GM19438 (cell line): ENCODE results near the gene SMOC2.
"Not testable (repeated sequence)": the region's sequence is repeated elsewhere in the genome, so short reads cannot be mapped to it uniquely, and the experiment has no call there.

Source experiments
- ATAC-seq: cut with Tn5 transposase; IDR thresholded peaks from one replicate; pipeline ENCODE4 v1.9.1; 2021; ENCODE audit warnings: low read depth; ENCODE audit not compliant: unreplicated experiment

SMOC2 gene

GRCh38 chr6:168536196-168536595 lies 95.2 kb downstream of the SMOC2 start:
- ATAC-seq, result no peak

GRCh38 chr6:168536665-168537539 lies 95.9 kb downstream of the SMOC2 start:
- ATAC-seq, result no peak

GRCh38 chr6:168537540-168537884 lies 96.5 kb downstream of the SMOC2 start:
- ATAC-seq, result no peak

- ATAC-seq, result not testable (repeated sequence)
Measured at GRCh38 chr6:168538188-168538891, 97.4 kb downstream of the SMOC2 start.

GRCh38 chr6:168538892-168539811 lies 98.2 kb downstream of the SMOC2 start:
- no peak for ATAC-seq

- ATAC-seq, result no peak
Measured at GRCh38 chr6:168540713-168541291, 99.8 kb downstream of the SMOC2 start.

- no peak for ATAC-seq
Measured at GRCh38 chr6:168541307-168541706, 100.3 kb downstream of the SMOC2 start.

- no peak for ATAC-seq
Measured at GRCh38 chr6:168542301-168542700, 101.3 kb downstream of the SMOC2 start.

GRCh38 chr6:168545428-168545827 lies 104.4 kb downstream of the SMOC2 start:
- ATAC-seq, result no peak

GRCh38 chr6:168546151-168546550 lies 105.2 kb downstream of the SMOC2 start:
- ATAC-seq, result no peak

- no peak for ATAC-seq
Measured at GRCh38 chr6:168546730-168547129, 105.7 kb downstream of the SMOC2 start.

GRCh38 chr6:168550326-168550725 lies 109.3 kb downstream of the SMOC2 start:
- ATAC-seq, result no peak

- no peak for ATAC-seq
Measured at GRCh38 chr6:168554472-168554871, 113.5 kb downstream of the SMOC2 start.

- ATAC-seq, result no peak
Measured at GRCh38 chr6:168554898-168555617, 114.1 kb downstream of the SMOC2 start.

GRCh38 chr6:168555618-168556273 lies 114.8 kb downstream of the SMOC2 start:
- ATAC-seq, result no peak

- ATAC-seq, result no peak
Measured at GRCh38 chr6:168557512-168557911, 116.5 kb downstream of the SMOC2 start.

- no peak for ATAC-seq
Measured at GRCh38 chr6:168558686-168559085, 117.7 kb downstream of the SMOC2 start.

GRCh38 chr6:168559574-168560098 lies 118.7 kb downstream of the SMOC2 start:
- no peak for ATAC-seq

- no peak for ATAC-seq
Measured at GRCh38 chr6:168560126-168560525, 119.1 kb downstream of the SMOC2 start.
